ENCODE data around the gene NCOR2. TPM values are rescaled to one million over a fixed set of nuclear protein-coding genes. Genes with fewer than 3 reads are reported as not detected.

NCOR2 gene
- polyA plus RNA-seq, 3 donors from 2014 or later = 1.6 to 10.2 (median 2.1) TPM

GRCh38 chr12:124565656-124566160 lies 1.7 kb downstream of the NCOR2 start:
- Mint-ChIP-seq H3K36me3 (no peaks in the 10 kb centered on the region), H3K4me3 (peak overlapping the region; percentile 89 to 94 (median 91)), H3K4me1 (peaks cover 14 to 26% of the 10 kb centered on the region in 2 donors), H3K27me3 (ENCODE audit: low read depth in 3 of 3) (peaks cover 0 to 8% (median 2%) of the 10 kb centered on the region in 3 donors), H3K9me3 (no peaks in the 10 kb centered on the region), H3K27ac (peak overlapping the region; percentile 53 to 91 (median 69))
- DNase-seq = no peak

DNA sequence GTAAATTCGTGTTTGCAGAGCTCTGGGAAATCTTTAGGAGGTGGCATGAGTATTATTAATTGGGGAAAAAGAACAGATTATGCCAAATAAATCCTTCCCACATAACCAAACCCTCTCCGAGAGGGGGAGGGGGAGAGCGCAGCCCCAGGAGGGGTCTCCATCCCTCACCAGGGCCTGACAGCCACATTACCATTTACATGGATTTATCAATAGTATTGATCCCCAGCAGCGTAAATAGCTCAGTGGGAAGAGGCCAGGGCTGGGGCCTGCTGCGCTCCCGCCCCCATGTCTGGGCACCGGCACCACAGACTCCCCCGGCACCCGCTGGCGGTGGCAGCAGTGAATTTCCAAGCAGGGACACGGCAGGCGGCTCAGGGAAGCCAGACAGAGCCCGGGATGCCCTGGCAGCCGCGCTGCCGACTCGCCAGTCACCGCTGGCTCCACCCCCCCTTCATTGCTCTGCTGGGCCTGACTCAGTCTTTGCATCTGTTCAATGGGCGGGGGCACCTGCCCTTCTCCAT lies 2.4 kb downstream of the NCOR2 start:
- H3K9me3 Mint-ChIP-seq = no peaks in the 10 kb centered on the region
- H3K4me3 Mint-ChIP-seq = peak overlapping the region in 4 of 5 donors; percentile 14 to 94 (median 90)
- H3K27ac Mint-ChIP-seq = no peak overlapping the region
- peaks cover 0 to 8% (median 0%) of the 10 kb centered on the region in 3 donors for H3K27me3 Mint-ChIP-seq (ENCODE audit: low read depth in 3 of 3)
- DNase-seq = no peak
- H3K36me3 Mint-ChIP-seq = no peaks in the 10 kb centered on the region
- H3K4me1 Mint-ChIP-seq = peaks cover 14 to 26% of the 10 kb centered on the region in 2 donors

GRCh38 chr12:124564232-124564958 lies 3.0 kb downstream of the NCOR2 start:
- Mint-ChIP-seq H3K27me3 (ENCODE audit: low read depth in 3 of 3) (peaks cover 0 to 8% (median under 1%) of the 10 kb centered on the region in 3 donors), H3K4me1 (peaks cover 16 to 26% of the 10 kb centered on the region in 2 donors), H3K4me3 (peak overlapping the region in 1 of 5 donors; percentile 24), H3K36me3 (no peaks in the 10 kb centered on the region), H3K27ac (no peak overlapping the region), H3K9me3 (no peaks in the 10 kb centered on the region)
- DNase-seq = no peak

DNA sequence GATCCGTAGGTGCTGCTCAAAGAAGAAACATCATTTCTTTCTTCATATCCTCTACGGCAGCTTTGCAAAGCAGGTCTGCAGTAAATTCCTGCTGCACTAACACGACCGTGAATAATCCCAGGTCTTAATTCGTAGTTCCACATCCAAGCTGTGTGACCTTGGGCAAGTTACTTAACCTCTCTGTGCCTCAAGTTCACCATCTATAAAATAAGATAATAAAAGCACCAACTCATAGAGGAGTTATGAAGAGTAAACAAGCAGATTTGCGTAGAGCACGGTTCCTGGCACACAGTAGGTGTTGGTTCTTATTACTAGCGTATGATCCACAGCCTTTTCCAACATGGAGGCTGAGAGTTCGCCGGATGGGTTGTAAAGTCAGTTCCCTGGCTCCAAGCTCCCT lies 3.6 kb downstream of the NCOR2 start:
- no peaks in the 10 kb centered on the region for H3K36me3 Mint-ChIP-seq
- no peak for DNase-seq
- H3K9me3 Mint-ChIP-seq = no peaks in the 10 kb centered on the region
- H3K27ac Mint-ChIP-seq = no peak overlapping the region
- H3K4me3 Mint-ChIP-seq = peak overlapping the region in 3 of 5 donors; percentile 15 to 47 (median 34)
- H3K27me3 Mint-ChIP-seq (ENCODE audit: low read depth in 3 of 3) = peaks cover 0 to 8% (median 2%) of the 10 kb centered on the region in 3 donors
- peaks cover 16 to 26% of the 10 kb centered on the region in 2 donors for H3K4me1 Mint-ChIP-seq

GRCh38 chr12:124563401-124563800 lies 4.0 kb downstream of the NCOR2 start:
- Mint-ChIP-seq H3K9me3 (no peaks in the 10 kb centered on the region), H3K4me3 (no peak overlapping the region), H3K27me3 (ENCODE audit: low read depth in 3 of 3) (peaks cover 0 to 8% (median 2%) of the 10 kb centered on the region in 3 donors), H3K36me3 (no peaks in the 10 kb centered on the region), H3K4me1 (peaks cover 16 to 26% of the 10 kb centered on the region in 2 donors), H3K27ac (no peak overlapping the region)
- no peak for DNase-seq

GRCh38 chr12:124562796-124563181 lies 4.6 kb downstream of the NCOR2 start:
- Mint-ChIP-seq H3K4me3 (no peak overlapping the region), H3K27ac (no peak overlapping the region)

GRCh38 chr12:124562018-124562795 lies 5.2 kb downstream of the NCOR2 start:
- Mint-ChIP-seq H3K27me3 (ENCODE audit: low read depth in 3 of 3) (peaks cover 0 to 7% (median 2%) of the 10 kb centered on the region in 3 donors), H3K36me3 (no peaks in the 10 kb centered on the region), H3K4me1 (peaks cover 12 to 20% of the 10 kb centered on the region in 2 donors), H3K9me3 (no peaks in the 10 kb centered on the region), H3K27ac (no peak overlapping the region), H3K4me3 (no peak overlapping the region)
- DNase-seq = no peak

More at GRCh38 chr12:124562796-124563181, 4.6 kb downstream of the NCOR2 start:
- Mint-ChIP-seq H3K9me3 (no peaks in the 10 kb centered on the region), H3K4me1 (peaks cover 12 to 21% of the 10 kb centered on the region in 2 donors), H3K27me3 (ENCODE audit: low read depth in 3 of 3) (peaks cover 0 to 7% (median 2%) of the 10 kb centered on the region in 3 donors), H3K36me3 (no peaks in the 10 kb centered on the region)
- DNase-seq = no peak

GRCh38 chr12:124561231-124561630 lies 6.2 kb downstream of the NCOR2 start:
- H3K4me3 Mint-ChIP-seq = no peak overlapping the region
- peaks cover 12 to 26% of the 10 kb centered on the region in 2 donors for H3K4me1 Mint-ChIP-seq
- peaks cover 0 to 4% (median 2%) of the 10 kb centered on the region in 3 donors for H3K27me3 Mint-ChIP-seq (ENCODE audit: low read depth in 3 of 3)
- no peaks in the 10 kb centered on the region for H3K9me3 Mint-ChIP-seq
- no peak overlapping the region for H3K27ac Mint-ChIP-seq
- no peaks in the 10 kb centered on the region for H3K36me3 Mint-ChIP-seq
- DNase-seq = no peak

- H3K27ac Mint-ChIP-seq = no peak overlapping the region
- no peaks in the 10 kb centered on the region for H3K9me3 Mint-ChIP-seq
- H3K4me3 Mint-ChIP-seq = no peak overlapping the region
- peaks cover 10 to 29% of the 10 kb centered on the region in 2 donors for H3K4me1 Mint-ChIP-seq
- no peak for DNase-seq
- H3K36me3 Mint-ChIP-seq = no peaks in the 10 kb centered on the region
- H3K27me3 Mint-ChIP-seq (ENCODE audit: low read depth in 3 of 3) = peaks cover 0 to 4% (median 2%) of the 10 kb centered on the region in 3 donors
Observed at GRCh38 chr12:124560146-124560890, 7.1 kb downstream of the NCOR2 start.

DNA sequence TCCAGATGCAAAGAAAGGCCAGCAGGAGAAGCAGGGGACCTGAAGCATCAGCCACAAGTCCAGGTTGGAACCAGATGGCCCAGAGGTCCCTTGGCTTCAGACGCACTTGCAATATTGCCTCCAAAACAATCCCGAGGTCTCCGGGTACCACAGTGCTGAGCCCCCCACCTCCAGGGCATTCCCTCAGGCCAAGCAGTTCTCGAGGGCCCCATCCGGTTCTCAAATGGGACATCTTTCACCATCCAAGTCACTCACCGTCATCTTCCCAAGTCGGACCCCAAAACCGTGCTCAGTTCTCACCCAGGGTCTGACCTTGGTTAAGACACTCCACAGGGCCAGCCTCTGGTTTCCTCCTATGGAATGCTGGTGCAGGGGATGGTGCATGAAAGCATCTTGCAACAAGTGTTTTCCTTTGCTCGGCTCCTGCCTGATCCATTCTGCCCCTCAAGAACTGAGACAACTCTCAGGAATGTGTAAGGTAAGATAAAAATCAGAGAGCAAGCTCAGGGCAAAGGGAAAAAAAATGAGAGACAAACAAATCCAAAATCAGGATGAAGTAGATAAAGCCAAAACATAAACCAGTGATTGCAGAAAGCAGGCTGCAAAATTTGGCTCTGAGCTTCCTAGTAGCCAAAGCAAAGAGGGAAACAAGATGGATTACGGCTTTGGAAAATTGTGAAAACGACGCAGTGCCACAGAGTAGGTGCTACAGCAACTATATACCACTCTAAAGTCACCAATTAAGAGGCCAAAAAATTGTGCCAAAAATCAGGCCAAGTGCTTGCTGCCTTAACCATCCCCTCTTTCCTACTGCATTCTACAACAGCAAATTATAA lies 8.0 kb downstream of the NCOR2 start:
- Mint-ChIP-seq H3K27ac (no peak overlapping the region), H3K9me3 (no peaks in the 10 kb centered on the region), H3K4me3 (no peak overlapping the region), H3K36me3 (no peaks in the 10 kb centered on the region), H3K4me1 (peaks cover 19 to 38% of the 10 kb centered on the region in 2 donors), H3K27me3 (ENCODE audit: low read depth in 3 of 3) (peaks cover 0 to 4% (median 2%) of the 10 kb centered on the region in 3 donors)
- DNase-seq = no peak

GRCh38 chr12:124558313-124558712 lies 9.1 kb downstream of the NCOR2 start:
- H3K27ac Mint-ChIP-seq = no peak overlapping the region
- H3K4me1 Mint-ChIP-seq = peaks cover 27 to 39% of the 10 kb centered on the region in 2 donors

DNA sequence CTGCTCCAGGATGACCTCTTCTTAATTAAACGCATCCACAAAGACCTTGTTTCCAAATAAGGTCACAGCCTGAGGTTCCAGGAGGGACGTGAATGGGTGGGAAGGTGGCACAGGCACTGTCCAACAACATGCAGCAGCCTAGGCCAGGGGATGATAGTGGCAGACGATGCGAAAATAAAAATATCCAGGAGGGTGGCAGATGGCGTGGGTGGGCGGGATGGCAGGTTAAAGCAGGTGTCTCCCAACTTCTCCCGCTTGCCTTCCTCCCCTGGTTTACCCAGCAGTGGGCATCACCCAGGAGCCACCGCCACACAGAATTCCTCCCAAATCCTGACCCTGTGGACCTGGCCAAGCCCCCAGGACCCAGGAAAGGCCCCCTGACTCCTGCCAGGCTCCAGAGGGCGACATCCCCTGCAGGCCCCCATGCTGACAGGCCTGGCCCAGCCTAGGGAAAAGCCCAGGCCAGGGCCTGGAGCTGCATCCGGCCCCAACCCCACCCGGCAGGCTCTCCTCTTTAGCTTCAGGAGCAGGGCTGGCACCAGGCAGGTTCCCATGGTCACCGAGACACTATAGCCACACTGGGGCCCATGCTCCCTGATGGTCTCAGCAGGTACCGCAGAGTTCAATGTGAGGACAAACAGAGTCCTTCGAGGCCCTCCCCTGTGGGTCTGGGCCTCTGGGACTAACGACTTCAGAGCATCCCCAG lies 9.7 kb downstream of the NCOR2 start:
- H3K36me3 Mint-ChIP-seq = no peaks in the 10 kb centered on the region
- no peak for DNase-seq
- no peaks in the 10 kb centered on the region for H3K9me3 Mint-ChIP-seq
- H3K27ac Mint-ChIP-seq = peak overlapping the region in 2 of 6 donors; percentile 53 to 77
- peaks cover 0 to 4% (median 2%) of the 10 kb centered on the region in 3 donors for H3K27me3 Mint-ChIP-seq (ENCODE audit: low read depth in 3 of 3)
- no peak overlapping the region for H3K4me3 Mint-ChIP-seq
- peaks cover 30 to 44% of the 10 kb centered on the region in 2 donors for H3K4me1 Mint-ChIP-seq

More at GRCh38 chr12:124558313-124558712, 9.1 kb downstream of the NCOR2 start:
- Mint-ChIP-seq H3K27me3 (ENCODE audit: low read depth in 3 of 3) (peaks cover 0 to 4% (median 2%) of the 10 kb centered on the region in 3 donors), H3K9me3 (no peaks in the 10 kb centered on the region), H3K36me3 (no peaks in the 10 kb centered on the region), H3K4me3 (no peak overlapping the region)
- no peak for DNase-seq
